COLO829 (cell line): ENCODE measurements around the gene NFIA.

Experiments
- DNase-seq: peaks from one replicate; pipeline ENCODE4 v3.0.0; 2012; ENCODE audit warnings: low spot score

The NFIA gene

GRCh38 chr1:61082311-61083012 is at the start of gene NFIA:
Gene NFIA (plus strand): TSS chr1:61082561.
- no peak for DNase-seq

- DNase-seq: no peak
These were observed 46.5 kb upstream of the NFIA start for GRCh38 chr1:61035880-61036279.

GRCh38 chr1:61042466-61043009 is 39.8 kb upstream of the NFIA start:
- no peak for DNase-seq

- DNase-seq: peak; percentile 63
These were observed 39.1 kb upstream of the NFIA start for GRCh38 chr1:61043010-61043820.

GRCh38 chr1:61046434-61046833 is 35.9 kb upstream of the NFIA start:
- DNase-seq: no peak

- no peak for DNase-seq
These were observed 35.3 kb upstream of the NFIA start for GRCh38 chr1:61047061-61047460.

GRCh38 chr1:61049850-61050540 is 32.4 kb upstream of the NFIA start:
- peak; percentile 68 for DNase-seq

- DNase-seq: no peak
These were observed 31.6 kb upstream of the NFIA start for GRCh38 chr1:61050541-61051442.

GRCh38 chr1:61051443-61051718 is 31.0 kb upstream of the NFIA start:
- DNase-seq: no peak

GRCh38 chr1:61051719-61052394 is 30.5 kb upstream of the NFIA start:
- DNase-seq: no peak

GRCh38 chr1:61052395-61053225 is 29.8 kb upstream of the NFIA start:
- DNase-seq: no peak

- DNase-seq: no peak
These were observed 29.1 kb upstream of the NFIA start for GRCh38 chr1:61053226-61053711.

- DNase-seq: no peak
These were observed 28.4 kb upstream of the NFIA start for GRCh38 chr1:61053712-61054600.

- no peak for DNase-seq
These were observed 27.8 kb upstream of the NFIA start for GRCh38 chr1:61054601-61054993.

- DNase-seq: no peak
These were observed 27.2 kb upstream of the NFIA start for GRCh38 chr1:61055110-61055614.

- no peak for DNase-seq
These were observed 26.2 kb upstream of the NFIA start for GRCh38 chr1:61056196-61056572.

GRCh38 chr1:61056573-61057439 is 25.6 kb upstream of the NFIA start:
- no peak for DNase-seq
